Calu3 (cell line): ENCODE data around the gene ITCH. TPM values are rescaled to one million over a fixed set of nuclear protein-coding genes. Genes with fewer than 3 reads are reported as not detected.
"Not testable (repeated sequence)": the region's sequence is repeated elsewhere in the genome, so short reads cannot be mapped to it uniquely, and the experiment has no call there.

Experiments
- BruUV-seq: library from RNA; stranded (reverse); fragments of 400-500 nt; replicated peaks from 2 replicates; lab custom pipeline; 2021; lab: Mats Ljungman, UMichigan
- CTCF ChIA-PET: fragments of 300-600 bp; sonication (Branson Sonifier 250); formaldehyde crosslinking; loops from one replicate; lab custom pipeline; 2022; ENCODE audit warnings: antibody characterized with exemption; lab: Charles Lee
- DNase-seq: peaks from one replicate; pipeline ENCODE4 v3.0.0; 2022
- H3K27ac Mint-ChIP-seq: one replicate; pipeline ENCODE4 v1.8.0; 2022; ENCODE audit warnings: mixed read lengths; ENCODE audit not compliant: unreplicated experiment
- H3K27me3 Mint-ChIP-seq: one replicate; pipeline ENCODE4 v1.8.0; 2022; ENCODE audit warnings: mixed read lengths; ENCODE audit not compliant: unreplicated experiment
- H3K36me3 Mint-ChIP-seq: one replicate; pipeline ENCODE4 v1.8.0; 2022; ENCODE audit warnings: mild to moderate bottlenecking, moderate library complexity, mixed read lengths; ENCODE audit not compliant: insufficient read depth, unreplicated experiment
- H3K4me1 Mint-ChIP-seq: one replicate; pipeline ENCODE4 v1.8.0; 2022; ENCODE audit warnings: mild to moderate bottlenecking, low read depth, mixed read lengths; ENCODE audit not compliant: unreplicated experiment
- H3K4me3 Mint-ChIP-seq: one replicate; pipeline ENCODE4 v1.8.0; 2022; ENCODE audit warnings: mild to moderate bottlenecking, low read depth, moderate library complexity, mixed read lengths; ENCODE audit not compliant: unreplicated experiment
- H3K9me3 Mint-ChIP-seq: one replicate; pipeline ENCODE4 v1.8.0; 2022; ENCODE audit warnings: low read depth, mixed read lengths; ENCODE audit not compliant: unreplicated experiment
- intact Hi-C: fragments of 100-400 bp; cut with micrococcal nuclease; formaldehyde crosslinking; loops from one replicate; pipeline ENCODE4 v1.10.0; 2022; ENCODE audit not compliant: unreplicated experiment
- total RNA-seq: library from RNA; stranded (reverse); gene quantifications from 2 replicates; pipeline ENCODE4 v1.2.3, GENCODE V29; 2022
- TF ChIP-seq, protein P1 (sequence below): fragments of 200-600 bp; IDR thresholded peaks from one replicate; pipeline ENCODE4 v1.8.0; 2022; ENCODE audit warnings: antibody characterized with exemption; ENCODE audit not compliant: unreplicated experiment

The ITCH gene
- total RNA-seq, 1 experiment from 2014 or later, result 91.6 TPM

DNA sequence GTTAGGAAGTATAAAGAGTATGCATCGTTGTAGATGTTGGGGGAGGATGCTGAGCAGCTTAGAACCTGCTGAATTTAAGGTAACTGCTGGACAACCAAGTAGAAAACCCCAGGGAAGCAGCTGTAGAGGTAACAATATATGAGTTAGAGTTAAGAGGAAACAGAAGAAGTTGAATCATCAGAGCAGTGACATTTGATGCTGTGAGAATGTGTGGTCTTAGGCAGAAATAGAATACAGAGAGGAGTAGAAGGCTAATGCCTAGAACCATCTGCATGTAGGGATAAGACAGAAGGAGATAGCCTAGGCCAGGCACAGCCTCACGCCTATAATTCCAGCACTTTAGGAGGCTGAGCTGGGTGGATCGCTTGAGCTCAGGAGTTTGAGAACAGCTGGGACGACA, 130.6 kb downstream of the ITCH start:
- CTCF ChIA-PET, result interaction anchor here (0.6 kb wide), 1 partner anchor 123 kb away, joined by 3 read pairs; no protein-coding TSS in a partner anchor
- intact Hi-C loops, result no loop called here
- TF ChIP-seq, protein P1, sequence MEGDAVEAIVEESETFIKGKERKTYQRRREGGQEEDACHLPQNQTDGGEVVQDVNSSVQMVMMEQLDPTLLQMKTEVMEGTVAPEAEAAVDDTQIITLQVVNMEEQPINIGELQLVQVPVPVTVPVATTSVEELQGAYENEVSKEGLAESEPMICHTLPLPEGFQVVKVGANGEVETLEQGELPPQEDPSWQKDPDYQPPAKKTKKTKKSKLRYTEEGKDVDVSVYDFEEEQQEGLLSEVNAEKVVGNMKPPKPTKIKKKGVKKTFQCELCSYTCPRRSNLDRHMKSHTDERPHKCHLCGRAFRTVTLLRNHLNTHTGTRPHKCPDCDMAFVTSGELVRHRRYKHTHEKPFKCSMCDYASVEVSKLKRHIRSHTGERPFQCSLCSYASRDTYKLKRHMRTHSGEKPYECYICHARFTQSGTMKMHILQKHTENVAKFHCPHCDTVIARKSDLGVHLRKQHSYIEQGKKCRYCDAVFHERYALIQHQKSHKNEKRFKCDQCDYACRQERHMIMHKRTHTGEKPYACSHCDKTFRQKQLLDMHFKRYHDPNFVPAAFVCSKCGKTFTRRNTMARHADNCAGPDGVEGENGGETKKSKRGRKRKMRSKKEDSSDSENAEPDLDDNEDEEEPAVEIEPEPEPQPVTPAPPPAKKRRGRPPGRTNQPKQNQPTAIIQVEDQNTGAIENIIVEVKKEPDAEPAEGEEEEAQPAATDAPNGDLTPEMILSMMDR, result no peak
- DNase-seq, result no peak
- no peaks in the 10 kb centered on the region for H3K27me3 Mint-ChIP-seq
- no peak overlapping the region for H3K27ac Mint-ChIP-seq
- H3K4me3 Mint-ChIP-seq, result no peak overlapping the region
- no TSS peak for BruUV-seq
- peaks cover 38% of the 10 kb centered on the region for H3K36me3 Mint-ChIP-seq
- H3K9me3 Mint-ChIP-seq, result no peaks in the 10 kb centered on the region
- no peaks in the 10 kb centered on the region for H3K4me1 Mint-ChIP-seq

DNA sequence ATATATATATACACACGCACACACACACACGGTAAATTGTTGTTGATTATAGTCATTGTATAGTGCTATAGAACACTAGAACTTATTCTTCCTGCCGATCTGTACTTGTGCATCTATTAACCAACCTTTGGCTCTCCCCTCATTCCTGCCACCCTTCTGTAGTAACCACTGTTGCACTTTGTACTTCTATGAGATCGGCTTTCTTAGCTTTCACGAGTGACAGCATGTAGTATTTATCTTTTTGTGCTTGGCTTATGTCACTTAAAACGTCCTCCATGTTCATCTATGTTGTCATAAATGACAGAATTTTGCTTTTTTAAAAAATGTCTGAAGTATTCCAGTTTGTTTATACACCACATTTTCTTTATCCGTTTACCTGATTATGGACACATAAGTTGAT, 132.2 kb downstream of the ITCH start:
- BruUV-seq, result no TSS peak
- Mint-ChIP-seq H3K36me3 (peaks cover 43% of the 10 kb centered on the region), H3K4me1 (no peaks in the 10 kb centered on the region), H3K9me3 (no peaks in the 10 kb centered on the region), H3K4me3 (no peak overlapping the region), H3K27me3 (no peaks in the 10 kb centered on the region), H3K27ac (no peak overlapping the region)
- DNase-seq, result no peak
- CTCF ChIA-PET, result no interaction called here
- intact Hi-C loops, result no loop called here
- TF ChIP-seq, protein P1, result no peak

DNA sequence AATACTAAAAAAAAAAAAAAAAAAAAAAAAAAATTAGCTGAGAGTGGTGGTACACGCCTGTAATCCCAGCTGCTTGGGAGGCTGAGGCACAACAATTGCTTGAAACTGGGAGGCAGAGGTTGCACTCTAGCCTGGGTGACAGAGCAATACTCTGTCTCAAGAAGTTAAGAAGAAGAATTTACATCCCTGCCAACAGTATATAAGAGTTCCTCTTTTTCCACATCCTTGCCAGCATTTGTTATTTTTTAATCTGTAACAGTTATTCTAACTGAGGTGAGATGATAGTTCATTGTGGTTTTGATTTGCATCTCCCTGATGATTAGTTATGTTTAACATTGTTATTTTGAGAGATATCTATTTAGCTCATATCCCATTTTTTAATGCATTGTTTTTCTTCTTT, 132.8 kb downstream of the ITCH start:
- BruUV-seq, result no TSS peak
- Mint-ChIP-seq H3K36me3 (peaks cover 40% of the 10 kb centered on the region), H3K4me3 (no peak overlapping the region), H3K27me3 (no peaks in the 10 kb centered on the region), H3K27ac (no peak overlapping the region), H3K9me3 (no peaks in the 10 kb centered on the region), H3K4me1 (no peaks in the 10 kb centered on the region)
- TF ChIP-seq, protein P1, result no peak
- no peak for DNase-seq
- intact Hi-C loops, result no loop called here
- CTCF ChIA-PET, result no interaction called here

DNA sequence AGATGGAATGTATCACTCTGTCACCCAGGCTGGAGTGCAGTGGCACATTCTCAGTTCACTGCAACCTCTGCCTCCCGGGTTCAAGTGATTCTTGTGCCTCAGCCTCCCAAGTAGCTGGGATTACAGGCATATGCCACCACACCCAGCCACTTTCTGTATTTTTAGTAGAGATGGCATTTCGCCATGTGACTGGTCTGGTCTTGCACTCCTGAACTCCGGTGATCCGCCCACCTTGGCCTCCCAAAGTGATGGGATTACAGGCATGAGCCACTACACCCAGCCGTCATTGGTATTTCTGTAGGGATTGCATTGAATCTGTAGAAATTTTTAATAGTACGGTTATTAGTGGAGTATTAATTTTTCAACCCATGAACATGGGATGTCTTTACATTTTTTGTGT, 134.5 kb downstream of the ITCH start:
- H3K27ac Mint-ChIP-seq, intact Hi-C loops, BruUV-seq, H3K4me1 Mint-ChIP-seq, CTCF ChIA-PET, H3K4me3 Mint-ChIP-seq, DNase-seq, H3K27me3 Mint-ChIP-seq, H3K9me3 Mint-ChIP-seq: not testable (repeated sequence)
- H3K36me3 Mint-ChIP-seq, result peaks cover 49% of the 10 kb centered on the region

DNA sequence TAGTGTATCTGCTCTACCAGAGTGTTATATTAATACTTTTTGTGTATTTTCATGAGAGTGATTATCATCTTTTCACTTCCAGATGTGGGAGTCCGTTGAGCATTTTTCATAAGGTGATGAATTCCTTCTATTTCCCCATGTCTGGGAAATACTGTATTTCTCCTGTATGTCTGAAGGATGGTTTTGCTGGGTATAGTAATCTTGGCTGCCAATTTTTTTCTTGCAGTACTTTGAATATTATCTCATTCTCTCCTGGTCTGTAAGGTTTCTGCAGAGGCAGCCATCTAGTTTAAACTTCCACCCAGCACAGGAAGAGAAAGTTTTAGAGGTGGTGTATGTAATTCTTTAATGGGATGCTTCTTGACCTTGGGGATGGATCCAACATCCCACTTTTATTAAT, 137.8 kb downstream of the ITCH start:
- TF ChIP-seq, protein P1, result no peak
- intact Hi-C loops, result no loop called here
- no peaks in the 10 kb centered on the region for H3K4me1 Mint-ChIP-seq
- BruUV-seq, result no TSS peak
- H3K27ac Mint-ChIP-seq, result no peak overlapping the region
- H3K27me3 Mint-ChIP-seq, result no peaks in the 10 kb centered on the region
- CTCF ChIA-PET, result no interaction called here
- DNase-seq, result no peak
- H3K4me3 Mint-ChIP-seq, result no peak overlapping the region
- no peaks in the 10 kb centered on the region for H3K9me3 Mint-ChIP-seq
- peaks cover 59% of the 10 kb centered on the region for H3K36me3 Mint-ChIP-seq
